ENCODE measurements around the gene GRIN3A. TPM values are rescaled to one million over a fixed set of nuclear protein-coding genes. Genes with fewer than 3 reads are reported as not detected.

The GRIN3A gene
- total RNA-seq, 1 experiment from 2014 or later: not detected

DNA sequence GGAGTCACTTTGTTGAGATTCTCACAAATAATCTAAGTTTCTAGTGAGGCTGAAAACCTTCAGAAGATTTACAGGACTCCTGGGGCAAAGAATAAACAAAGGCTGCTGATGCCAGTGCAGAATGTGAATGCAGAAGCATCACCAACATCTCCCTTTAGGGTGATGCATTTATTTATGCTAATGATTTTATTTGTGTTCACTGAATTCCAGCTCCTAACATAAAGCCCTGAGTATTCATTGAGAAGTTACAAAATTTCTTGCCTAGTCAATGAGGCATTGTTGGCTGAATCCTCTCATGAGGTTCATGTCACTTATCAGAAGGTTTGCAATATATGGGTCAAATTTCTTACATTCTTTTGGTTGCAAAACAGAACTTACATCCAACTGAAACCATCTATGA lies 70.0 kb downstream of the GRIN3A start:
- no peaks in the 10 kb centered on the region for H3K27me3 ChIP-seq
- no peaks in the 10 kb centered on the region for H3K9me3 ChIP-seq
- no peak overlapping the region for H3K4me3 ChIP-seq
- H3K36me3 ChIP-seq: no peaks in the 10 kb centered on the region
- DNase-seq: no peak

DNA sequence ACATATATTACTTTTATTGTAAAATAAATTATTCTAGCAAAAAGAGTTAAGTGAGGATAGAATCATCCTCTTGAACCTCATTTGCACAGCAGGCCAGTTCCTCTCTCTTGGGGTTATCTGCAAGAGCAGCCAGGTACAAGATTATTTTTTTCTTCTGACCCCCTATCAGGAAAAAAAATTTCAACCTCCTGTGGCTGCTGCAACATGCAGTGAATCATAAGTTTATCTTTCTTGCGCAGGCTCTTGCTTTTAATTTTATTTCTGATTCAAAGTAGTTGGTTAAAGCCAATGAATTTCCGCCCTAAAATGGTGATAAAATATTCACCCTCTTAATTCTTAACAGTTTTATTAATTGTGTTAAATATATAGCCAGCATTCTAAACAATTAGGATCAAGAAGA lies 74.0 kb downstream of the GRIN3A start:
- H3K4me3 ChIP-seq: no peak overlapping the region
- no peaks in the 10 kb centered on the region for H3K9me3 ChIP-seq
- DNase-seq: no peak
- H3K36me3 ChIP-seq: no peaks in the 10 kb centered on the region
- no peaks in the 10 kb centered on the region for H3K27me3 ChIP-seq

DNA sequence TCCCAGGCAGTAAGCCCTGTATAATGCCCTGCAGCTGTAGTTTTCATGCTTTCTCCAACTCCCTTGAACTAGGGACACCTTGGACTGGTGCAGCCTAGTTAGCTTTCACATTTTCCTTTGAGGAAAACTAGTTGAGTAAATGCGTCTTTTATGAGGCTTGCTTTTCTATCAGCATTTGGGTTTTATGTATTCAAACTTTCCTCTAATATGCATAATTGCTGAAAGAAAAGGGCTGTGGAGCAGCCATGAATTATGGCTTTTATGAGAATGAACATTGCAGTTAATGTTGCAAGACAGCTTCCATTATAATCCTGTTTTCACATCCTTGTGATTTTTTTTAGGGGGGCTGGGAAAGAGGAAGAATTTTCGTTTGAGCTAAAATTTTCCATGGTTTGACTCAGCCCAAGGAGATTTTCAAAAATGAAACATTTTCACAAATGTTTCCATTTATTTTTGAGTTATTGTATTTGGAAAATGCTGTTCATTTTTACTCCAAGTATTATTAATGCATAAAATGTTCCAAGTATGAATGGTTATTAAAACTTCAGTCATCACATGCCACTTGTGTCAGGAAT lies 85.8 kb downstream of the GRIN3A start:
- DNase-seq: no peak
- no peak overlapping the region for H3K4me3 ChIP-seq
- no peaks in the 10 kb centered on the region for H3K9me3 ChIP-seq
- no peaks in the 10 kb centered on the region for H3K36me3 ChIP-seq
- no peaks in the 10 kb centered on the region for H3K27me3 ChIP-seq

DNA sequence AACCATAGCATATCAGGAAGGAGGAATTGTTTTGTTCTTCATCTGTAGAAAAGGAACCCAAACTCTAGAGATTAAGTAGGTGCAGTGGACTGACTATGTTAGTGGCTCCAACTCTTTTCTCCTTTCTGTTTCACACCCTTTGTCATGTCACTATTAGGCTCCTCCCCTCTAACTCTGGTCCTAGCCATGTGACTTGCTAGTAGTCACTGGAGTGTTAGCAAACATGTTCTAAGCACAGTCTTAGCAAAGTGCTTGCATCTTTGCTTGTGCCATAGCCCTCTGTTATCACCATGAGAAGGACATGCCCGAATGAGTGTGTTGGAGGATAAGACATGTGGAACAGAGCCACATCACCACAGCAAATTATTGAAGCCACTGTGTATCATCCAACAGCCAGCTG lies 88.3 kb downstream of the GRIN3A start:
- Histone ChIP-seq H3K4me3 (no peak overlapping the region), H3K27me3 (no peaks in the 10 kb centered on the region), H3K36me3 (no peaks in the 10 kb centered on the region), H3K9me3 (no peaks in the 10 kb centered on the region)
- DNase-seq: no peak

DNA sequence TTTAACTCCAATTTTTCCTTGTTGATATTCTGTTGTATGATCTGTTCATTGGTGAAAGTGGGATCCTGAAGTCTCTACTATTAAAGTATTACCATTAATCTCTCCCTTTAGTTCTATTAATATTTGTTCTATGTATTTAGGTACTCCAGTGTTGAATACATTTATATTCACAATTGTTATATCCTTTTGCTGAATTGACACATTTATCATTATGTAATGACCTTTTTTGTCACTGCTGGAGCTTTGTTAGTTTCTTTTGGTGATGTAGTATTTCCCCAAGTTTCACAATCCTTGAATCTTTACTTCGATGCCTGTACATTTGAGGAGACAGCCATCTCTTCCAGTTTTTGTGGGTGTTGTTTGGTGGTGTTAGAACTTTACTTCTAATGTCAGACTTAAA lies 90.0 kb downstream of the GRIN3A start:
- H3K4me3 ChIP-seq: no peak overlapping the region
- H3K36me3 ChIP-seq: no peaks in the 10 kb centered on the region
- H3K27me3 ChIP-seq: no peaks in the 10 kb centered on the region
- H3K9me3 ChIP-seq: no peaks in the 10 kb centered on the region
- DNase-seq: no peak

DNA sequence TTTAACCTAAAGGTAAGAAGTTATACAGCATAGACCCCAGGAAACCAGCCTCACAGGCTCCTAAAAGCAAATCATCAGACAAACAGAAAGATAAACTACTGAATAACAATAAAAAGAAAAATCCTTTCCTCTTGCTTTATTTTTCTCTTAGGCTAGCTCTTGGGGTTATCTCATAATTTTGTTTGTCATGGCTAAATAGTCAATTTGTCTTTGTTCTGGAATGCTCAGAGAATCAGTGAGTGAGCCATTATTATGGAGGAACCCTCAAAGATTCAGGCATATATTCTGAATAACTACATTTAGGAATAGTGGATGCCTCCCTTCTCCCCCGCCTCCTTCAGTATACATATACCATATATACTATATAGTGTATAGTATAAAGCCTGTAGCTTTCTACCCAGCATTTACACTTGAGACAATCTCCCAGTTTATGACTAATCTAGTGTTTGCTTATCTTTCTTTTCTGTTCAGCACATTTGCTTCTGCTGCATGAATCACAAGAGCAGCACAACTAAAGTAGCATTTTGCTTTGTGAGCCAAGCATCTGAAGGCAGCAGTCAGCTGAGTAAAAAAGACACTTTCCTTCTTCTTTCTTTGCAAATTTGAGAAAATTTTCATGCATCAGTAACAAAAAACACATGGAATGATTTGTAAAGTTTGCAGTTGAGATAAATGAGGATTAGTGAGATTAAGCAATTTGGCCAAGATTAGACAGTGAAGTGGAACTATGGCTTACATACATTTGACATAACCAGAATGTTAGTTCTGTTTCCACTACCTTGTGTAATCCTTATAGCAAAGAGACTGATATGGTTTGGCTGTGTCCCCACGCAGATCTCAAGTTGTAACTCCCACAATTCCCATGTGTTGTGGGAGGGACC lies 98.4 kb downstream of the GRIN3A start:
- H3K9me3 ChIP-seq: no peaks in the 10 kb centered on the region
- DNase-seq: peak; percentile 1

DNA sequence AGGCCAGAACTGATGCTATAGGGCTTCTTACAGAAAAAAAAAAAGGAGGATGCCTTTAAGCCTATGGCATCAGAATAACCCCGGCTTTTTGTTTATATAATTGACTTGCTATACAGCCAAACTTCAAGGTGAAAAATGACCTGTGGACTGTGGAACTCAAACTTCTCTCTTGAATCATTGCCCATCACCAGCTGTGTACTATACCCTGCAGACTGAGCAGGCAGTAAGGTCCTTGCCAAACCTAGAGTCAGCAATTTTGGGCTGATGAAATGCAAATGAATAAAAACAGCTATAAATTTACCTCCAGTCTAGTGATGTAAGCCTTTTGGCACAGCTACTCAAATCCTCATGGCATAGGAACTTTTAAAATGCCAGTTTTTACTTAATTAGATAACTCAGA lies 99.1 kb downstream of the GRIN3A start:
- Histone ChIP-seq H3K36me3 (no peaks in the 10 kb centered on the region), H3K9me3 (no peaks in the 10 kb centered on the region), H3K4me3 (no peak overlapping the region), H3K27me3 (no peaks in the 10 kb centered on the region)
- peak; percentile 2 for DNase-seq

More for the DNA sequence above, 98.4 kb downstream of the GRIN3A start:
- H3K27me3 ChIP-seq: no peaks in the 10 kb centered on the region
- no peaks in the 10 kb centered on the region for H3K36me3 ChIP-seq
- H3K4me3 ChIP-seq: no peak overlapping the region

DNA sequence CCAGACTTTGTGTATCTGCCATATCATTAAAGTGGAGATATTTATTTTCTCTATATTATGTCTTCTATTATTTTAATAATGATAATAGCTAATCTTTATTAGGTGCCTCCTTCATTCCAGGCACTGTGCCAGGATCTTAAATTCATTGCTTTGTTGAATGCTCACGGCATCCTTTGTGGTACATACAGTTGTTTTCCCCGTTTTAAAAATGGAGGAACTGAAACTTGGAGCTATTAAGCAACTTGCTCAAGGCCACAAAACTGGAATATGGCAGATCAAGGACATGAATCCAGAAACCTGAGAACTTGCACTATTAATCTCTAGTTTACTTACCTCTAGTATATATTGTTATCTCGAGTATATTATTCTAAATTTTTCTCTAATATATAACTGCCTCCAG lies 102.2 kb downstream of the GRIN3A start:
- Histone ChIP-seq H3K27me3 (no peaks in the 10 kb centered on the region), H3K9me3 (no peaks in the 10 kb centered on the region), H3K4me3 (no peak overlapping the region), H3K36me3 (no peaks in the 10 kb centered on the region)
- no peak for DNase-seq

DNA sequence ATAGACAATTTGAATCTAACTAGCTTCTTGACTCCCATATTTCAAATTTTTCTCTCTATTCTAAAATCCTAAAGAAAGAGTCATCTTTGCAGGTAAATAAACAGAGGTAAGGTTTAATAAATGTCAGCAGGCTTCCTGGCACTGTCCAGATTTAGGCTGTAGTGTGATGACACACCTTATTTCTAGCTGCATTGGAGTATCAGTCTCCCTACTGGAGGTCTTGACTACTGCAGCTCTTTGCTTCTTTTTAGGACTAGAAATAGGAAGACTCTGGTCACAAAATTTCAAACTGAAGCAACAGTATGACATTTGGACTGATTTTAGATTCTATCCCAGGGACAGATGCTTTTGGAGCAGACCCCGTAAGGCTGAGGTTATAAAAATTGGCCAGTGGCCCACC lies 103.0 kb downstream of the GRIN3A start:
- H3K27me3 ChIP-seq: no peaks in the 10 kb centered on the region
- H3K4me3 ChIP-seq: no peak overlapping the region
- H3K9me3 ChIP-seq: no peaks in the 10 kb centered on the region
- no peak for DNase-seq
- H3K36me3 ChIP-seq: no peaks in the 10 kb centered on the region

DNA sequence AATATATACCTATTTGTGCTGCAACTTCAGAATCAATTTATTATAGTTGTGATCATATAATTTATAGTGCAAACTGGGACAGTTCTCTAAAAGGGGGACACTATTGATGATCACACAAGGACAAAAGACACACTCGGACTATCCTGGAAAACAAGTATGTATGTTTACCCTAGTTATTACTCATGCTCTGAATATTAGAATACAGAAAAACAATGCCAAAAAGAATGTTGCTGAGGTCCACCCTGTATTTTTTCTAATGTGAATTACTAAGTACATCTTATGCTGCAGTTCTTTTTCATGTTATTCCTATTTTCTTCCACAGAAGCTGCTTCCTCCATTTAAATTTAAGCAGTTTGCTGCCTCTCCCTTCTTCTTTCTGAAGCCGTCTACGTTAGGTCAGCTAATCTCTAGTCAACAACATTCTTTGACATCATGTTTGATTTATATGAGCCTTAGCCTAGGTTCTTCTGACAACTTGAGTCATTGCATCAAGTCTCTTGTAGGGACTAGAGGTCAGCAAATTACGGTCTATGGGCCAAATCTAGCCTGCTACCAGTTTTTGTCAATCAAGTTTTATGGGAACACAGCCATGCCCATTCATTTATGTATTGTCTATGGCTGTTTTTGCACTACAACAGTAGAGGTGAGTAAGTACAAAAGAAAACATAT lies 103.6 kb downstream of the GRIN3A start:
- H3K27me3 ChIP-seq: no peaks in the 10 kb centered on the region
- no peak overlapping the region for H3K4me3 ChIP-seq
- no peaks in the 10 kb centered on the region for H3K9me3 ChIP-seq
- no peak for DNase-seq
- H3K36me3 ChIP-seq: no peaks in the 10 kb centered on the region

DNA sequence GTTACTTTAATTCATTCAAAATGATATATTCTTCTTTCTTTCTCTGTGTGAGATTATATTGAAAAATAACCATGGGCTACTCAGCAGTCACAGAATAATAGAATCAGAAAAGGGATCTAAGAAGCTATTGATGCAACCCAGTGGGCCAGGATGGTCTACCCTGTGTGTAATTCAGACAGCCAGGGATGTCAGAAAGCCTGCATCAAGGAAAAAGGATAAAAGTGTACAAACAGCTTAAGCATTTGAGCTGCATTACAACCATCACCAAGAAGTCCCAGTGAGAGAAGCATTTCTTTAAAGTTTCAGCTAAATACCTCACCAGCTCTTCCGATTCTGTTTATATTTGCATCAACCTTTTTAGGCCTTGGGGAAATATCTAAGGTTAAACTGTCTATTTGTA lies 105.8 kb downstream of the GRIN3A start:
- Histone ChIP-seq H3K27me3 (no peaks in the 10 kb centered on the region), H3K36me3 (no peaks in the 10 kb centered on the region), H3K9me3 (no peaks in the 10 kb centered on the region), H3K4me3 (no peak overlapping the region)
- no peak for DNase-seq

DNA sequence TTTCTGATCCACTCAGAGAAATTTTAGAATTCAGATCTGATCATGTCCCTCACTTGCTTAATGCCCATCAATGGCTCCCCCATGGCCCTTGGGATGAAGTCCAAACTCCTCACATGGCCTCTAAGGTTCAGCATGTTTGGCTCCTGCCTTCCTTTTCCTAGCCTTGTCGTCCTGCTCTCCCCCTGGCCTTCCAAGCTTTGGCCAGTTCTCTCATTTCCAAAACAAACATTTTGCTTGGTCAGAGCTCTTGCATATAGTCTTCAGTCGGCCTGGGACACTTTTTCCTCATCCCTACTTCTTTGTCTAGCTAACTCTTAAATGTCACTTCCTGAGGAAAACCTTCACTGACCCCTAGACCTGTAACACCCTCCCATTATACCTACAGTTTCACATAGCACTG lies 106.6 kb downstream of the GRIN3A start:
- Histone ChIP-seq H3K27me3 (no peaks in the 10 kb centered on the region), H3K36me3 (no peaks in the 10 kb centered on the region), H3K9me3 (no peaks in the 10 kb centered on the region), H3K4me3 (no peak overlapping the region)
- DNase-seq: no peak

DNA sequence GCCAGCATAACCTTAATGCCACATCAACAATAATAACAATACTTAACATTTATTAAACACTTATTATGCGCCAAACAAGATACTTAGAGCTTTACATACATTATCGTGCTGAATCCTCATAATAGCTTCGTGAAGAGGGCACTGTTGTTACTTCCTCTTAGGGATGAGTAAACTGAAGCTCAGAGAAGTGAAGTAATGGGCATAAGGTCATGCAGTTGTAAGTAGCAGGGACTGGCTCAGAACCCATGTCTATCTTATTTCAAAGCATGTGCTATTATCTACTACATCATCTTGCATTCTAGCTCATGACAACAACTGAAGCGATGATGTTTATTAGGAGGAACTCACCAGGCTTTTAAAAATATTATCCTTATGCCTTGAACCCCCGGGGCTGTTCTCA lies 108.8 kb downstream of the GRIN3A start:
- DNase-seq: no peak
- H3K36me3 ChIP-seq: no peaks in the 10 kb centered on the region
- no peaks in the 10 kb centered on the region for H3K9me3 ChIP-seq
- H3K4me3 ChIP-seq: no peak overlapping the region
- H3K27me3 ChIP-seq: no peaks in the 10 kb centered on the region

DNA sequence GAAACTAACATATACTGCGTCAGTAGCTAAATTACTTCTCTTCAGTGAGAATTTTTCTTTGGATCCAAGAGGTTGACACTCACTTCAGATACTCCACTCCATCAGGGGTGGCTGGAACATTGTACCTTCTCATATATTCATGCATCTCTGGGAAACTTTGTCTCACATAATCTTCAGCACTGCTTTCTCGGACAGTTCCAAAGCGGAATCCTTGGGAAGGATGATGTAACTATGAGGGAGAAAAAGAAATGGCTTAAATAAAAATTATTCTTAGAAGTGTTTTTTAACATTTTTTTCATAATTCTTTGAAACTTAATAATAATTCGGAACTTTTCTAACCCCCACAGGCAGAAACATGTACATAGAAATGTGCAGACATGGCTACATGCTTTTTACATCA lies 110.3 kb downstream of the GRIN3A start:
- Histone ChIP-seq H3K4me3 (no peak overlapping the region), H3K9me3 (no peaks in the 10 kb centered on the region), H3K36me3 (no peaks in the 10 kb centered on the region), H3K27me3 (no peaks in the 10 kb centered on the region)
- no peak for DNase-seq

DNA sequence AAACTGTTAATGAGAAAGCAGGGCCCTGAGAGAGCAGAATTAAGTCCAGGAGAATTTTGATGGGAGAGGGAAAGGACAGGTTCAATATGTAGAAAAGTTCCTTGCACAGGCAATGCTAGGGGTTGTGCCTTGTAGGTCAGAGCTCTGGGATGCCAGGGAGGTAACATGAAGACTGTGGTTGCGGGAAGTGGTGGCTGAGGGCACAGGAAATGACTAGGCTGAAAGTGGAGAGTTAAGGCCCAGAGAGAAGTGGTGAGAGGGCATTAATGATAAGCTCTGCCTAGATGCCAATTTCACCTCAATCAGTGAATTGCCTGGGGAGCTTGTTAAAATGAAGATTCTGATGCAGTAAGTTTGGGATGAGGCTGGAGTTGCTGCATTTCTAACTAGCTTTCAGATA lies 112.2 kb downstream of the GRIN3A start:
- no peak overlapping the region for H3K4me3 ChIP-seq
- H3K9me3 ChIP-seq: no peaks in the 10 kb centered on the region
- H3K27me3 ChIP-seq: no peaks in the 10 kb centered on the region
- H3K36me3 ChIP-seq: no peaks in the 10 kb centered on the region
- DNase-seq: no peak

DNA sequence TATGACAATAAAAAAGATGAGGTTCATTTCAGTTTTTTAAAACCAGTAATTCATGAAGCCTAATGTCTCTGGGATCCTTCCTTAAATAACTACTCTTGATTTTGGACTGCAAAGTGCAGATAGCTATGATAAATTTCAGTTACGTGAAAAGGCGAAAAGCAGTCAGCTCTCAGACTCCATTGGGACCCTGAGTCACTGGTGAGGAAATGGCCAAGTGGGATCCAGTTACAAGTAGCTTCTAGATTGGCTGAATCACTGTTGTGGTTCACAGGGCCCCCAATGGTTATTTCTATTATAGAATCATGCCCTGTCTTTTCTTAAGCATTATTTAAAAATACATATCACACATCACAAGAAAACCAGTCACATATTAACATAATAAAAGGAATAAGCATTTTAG lies 112.6 kb downstream of the GRIN3A start:
- H3K36me3 ChIP-seq: no peaks in the 10 kb centered on the region
- H3K27me3 ChIP-seq: no peaks in the 10 kb centered on the region
- H3K9me3 ChIP-seq: no peaks in the 10 kb centered on the region
- no peak overlapping the region for H3K4me3 ChIP-seq
- DNase-seq: peak; percentile 6

DNA sequence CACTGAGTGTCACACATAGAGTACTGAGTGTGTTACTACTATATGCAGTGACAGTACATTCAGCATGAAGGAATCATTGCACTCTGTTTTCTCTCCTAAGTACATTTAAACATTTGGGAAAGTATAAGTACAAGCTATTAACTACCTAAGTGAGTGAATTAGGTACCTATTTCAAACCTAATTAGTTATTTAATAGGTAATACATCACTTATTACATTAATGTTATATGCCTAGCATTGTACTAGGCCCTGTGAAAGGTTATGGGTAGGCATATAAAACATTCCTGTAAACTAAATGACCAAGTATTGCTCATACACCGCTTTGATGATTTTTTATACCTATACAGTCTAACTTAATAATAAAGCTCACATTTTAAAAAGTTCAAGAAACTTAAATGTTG lies 118.0 kb downstream of the GRIN3A start:
- Histone ChIP-seq H3K36me3 (no peaks in the 10 kb centered on the region), H3K27me3 (no peaks in the 10 kb centered on the region), H3K4me3 (no peak overlapping the region), H3K9me3 (no peaks in the 10 kb centered on the region)
- no peak for DNase-seq

DNA sequence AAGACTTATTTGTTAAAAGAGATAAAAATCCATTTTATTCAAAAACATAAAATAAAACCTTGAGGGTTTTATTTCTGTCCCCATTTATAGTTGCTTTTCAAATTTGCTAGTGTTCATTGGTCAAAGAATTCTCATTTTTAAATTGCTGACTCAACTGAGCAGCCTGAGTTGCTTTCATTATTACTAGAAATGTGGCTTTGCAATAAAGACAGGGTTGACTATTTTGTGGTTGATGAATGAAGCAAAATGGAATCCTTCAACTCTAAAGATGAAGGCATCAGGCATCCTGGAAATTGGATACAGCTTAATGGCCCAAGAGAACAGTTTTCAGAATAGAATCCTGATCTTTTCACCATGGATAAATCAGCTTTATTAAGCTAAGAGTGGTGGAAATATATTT lies 119.7 kb downstream of the GRIN3A start:
- no peak overlapping the region for H3K4me3 ChIP-seq
- H3K9me3 ChIP-seq: no peaks in the 10 kb centered on the region
- no peaks in the 10 kb centered on the region for H3K36me3 ChIP-seq
- no peak for DNase-seq
- H3K27me3 ChIP-seq: no peaks in the 10 kb centered on the region
